ENCODE data around the gene DBF4B.

Gene DBF4B

GRCh38 chr17:44760474-44761308 lies 52.2 kb downstream of the DBF4B start:
- no peak for DNase-seq (ENCODE audit: low spot score)

DNA sequence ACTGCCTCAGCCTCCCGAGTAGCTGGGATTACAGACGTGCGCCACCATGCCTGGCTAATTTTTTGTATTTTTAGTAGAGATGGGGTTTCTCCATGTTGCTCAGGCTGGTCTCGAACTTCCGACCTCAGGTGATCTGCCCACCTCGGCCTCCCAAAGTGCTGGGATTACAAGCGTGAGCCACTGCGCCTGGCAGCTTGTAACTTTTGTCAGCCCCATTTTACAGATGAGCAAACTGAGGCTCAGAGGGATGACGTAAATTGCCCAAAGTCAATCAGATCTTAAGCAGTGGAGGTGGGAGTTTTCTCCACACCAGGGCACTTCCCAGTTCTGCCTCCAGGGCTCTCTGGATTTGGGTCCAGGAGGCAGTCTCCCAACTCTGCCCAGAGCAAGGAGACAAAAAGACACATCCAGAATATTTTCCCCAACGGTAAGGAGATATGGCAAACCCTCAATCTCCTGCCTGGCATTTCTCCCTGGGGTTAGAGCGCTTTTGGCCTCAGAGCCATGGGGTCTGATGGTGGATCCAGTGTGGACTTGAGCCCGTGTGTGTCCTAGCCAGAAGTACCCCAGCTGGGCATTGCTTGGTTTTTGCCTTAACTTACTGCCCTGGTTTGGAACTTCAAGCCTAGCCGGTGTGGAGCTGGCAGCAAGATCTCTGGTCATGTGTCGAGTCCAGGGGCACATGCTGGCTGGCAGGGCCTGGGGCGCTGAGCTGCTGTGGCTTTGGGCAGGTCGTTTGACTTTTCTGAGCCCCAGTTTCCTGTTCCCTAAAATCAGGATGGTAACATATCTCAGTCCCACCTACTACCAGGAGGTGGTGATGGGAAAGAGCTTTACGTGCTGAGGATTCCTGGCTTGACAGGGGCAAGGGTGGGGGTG lies 53.7 kb downstream of the DBF4B start:
- no peak for DNase-seq (ENCODE audit: low spot score)

GRCh38 chr17:44763170-44763569 lies 54.7 kb downstream of the DBF4B start:
- DNase-seq (ENCODE audit: low spot score), result no peak

GRCh38 chr17:44765965-44766364 lies 57.5 kb downstream of the DBF4B start:
- no peak for DNase-seq (ENCODE audit: low spot score)

DNA sequence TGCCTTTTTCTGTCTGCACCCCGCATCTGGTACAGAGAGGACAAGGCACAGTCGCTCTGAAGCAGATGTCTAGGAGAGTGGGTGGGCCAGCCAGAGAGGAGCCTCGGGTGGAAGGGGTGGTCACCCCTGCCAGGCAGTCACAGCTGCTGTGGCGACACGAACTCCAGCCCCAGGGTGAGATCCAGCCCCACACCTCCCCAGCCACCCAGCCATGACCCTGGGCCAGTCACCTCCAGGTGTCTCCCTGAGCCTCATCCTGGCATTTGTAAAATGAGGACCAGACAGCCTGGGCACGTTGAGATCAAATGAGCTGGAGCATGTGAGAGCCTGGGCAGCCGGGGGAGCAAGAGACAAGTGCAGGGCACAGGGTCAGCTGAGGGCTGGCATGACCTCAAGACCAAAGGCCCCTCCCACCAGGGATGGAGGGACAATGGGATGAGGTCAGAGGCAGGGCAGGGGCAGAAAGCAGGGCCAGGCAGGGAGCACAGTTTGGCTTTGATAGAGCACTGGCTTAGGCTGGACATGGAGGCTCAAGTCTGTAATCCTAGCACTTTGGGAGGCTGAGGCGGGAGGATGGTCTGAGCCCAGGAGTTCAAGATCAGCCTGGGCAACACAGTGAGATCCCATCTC lies 58.1 kb downstream of the DBF4B start:
- DNase-seq (ENCODE audit: low spot score), result no peak

DNA sequence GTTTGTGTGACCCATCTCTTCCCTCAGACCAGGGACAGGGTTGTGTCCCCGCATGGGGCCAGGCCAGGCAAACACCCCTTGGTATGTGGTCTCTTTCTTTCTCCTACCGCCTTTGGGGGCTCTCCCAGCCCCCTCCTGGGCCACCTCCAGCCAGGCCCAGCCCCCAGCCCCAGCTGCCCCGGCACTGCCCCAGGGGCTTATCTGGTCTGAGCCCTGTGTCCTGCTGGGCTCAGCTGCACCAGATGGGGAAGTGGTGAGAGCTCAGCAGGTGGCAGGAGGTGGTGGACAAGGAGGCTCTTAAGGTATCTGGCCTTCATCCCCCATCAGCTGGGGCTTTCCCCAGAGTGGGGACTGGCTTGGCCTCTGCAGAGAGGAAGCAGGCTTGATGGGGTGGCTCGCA lies 59.0 kb downstream of the DBF4B start:
- no peak for DNase-seq (ENCODE audit: low spot score)

GRCh38 chr17:44768505-44769142 lies 60.2 kb downstream of the DBF4B start:
- no peak for DNase-seq (ENCODE audit: low spot score)

GRCh38 chr17:44769230-44769629 lies 60.8 kb downstream of the DBF4B start:
- no peak for DNase-seq (ENCODE audit: low spot score)

- no peak for DNase-seq (ENCODE audit: low spot score)
These were observed 61.2 kb downstream of the DBF4B start for GRCh38 chr17:44769647-44770084.

- no peak for DNase-seq (ENCODE audit: low spot score)
These were observed 61.9 kb downstream of the DBF4B start for GRCh38 chr17:44770166-44770925.

GRCh38 chr17:44772308-44773045 lies 64.0 kb downstream of the DBF4B start:
- no peak for DNase-seq (ENCODE audit: low spot score)

GRCh38 chr17:44773140-44773539 lies 64.7 kb downstream of the DBF4B start:
- no peak for DNase-seq (ENCODE audit: low spot score)

DNA sequence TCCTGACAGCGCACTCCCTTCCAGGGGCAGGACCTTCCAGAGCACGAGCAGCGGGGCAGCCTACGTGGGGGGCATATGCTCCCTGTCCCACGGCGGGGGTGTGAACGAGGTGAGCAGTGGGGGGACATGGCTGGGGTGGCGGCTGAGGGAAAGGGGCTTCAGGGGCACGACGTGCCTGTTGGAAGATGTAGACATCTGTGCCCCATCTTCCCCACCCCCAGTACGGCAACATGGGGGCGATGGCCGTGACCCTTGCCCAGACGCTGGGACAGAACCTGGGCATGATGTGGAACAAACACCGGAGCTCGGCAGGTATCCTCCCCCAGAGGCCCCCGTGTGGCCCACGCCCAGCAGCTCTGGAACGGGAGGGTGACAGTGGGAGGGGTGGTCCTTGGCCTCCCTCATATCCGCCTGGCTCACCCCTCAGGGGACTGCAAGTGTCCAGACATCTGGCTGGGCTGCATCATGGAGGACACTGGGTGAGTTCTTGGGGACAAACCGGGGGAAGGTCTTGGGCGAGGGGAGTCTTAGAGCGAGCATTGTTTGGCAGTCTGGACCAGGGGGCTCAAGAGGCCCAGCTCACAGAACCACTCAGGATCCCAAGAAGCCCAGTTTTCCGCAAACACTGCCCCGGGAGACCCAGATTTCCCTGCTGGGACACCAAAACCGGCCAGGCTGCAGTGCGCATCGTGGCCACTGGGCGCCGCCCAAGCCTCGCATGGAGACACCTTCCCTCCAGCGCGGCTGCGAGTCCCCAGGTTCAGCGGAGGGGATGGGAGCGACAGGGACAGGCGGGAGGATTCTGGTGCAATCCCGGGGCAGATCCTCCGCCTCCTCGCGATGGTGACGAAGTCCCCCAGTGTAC lies 66.0 kb downstream of the DBF4B start:
- DNase-seq (ENCODE audit: low spot score), result peak; percentile 95

DNA sequence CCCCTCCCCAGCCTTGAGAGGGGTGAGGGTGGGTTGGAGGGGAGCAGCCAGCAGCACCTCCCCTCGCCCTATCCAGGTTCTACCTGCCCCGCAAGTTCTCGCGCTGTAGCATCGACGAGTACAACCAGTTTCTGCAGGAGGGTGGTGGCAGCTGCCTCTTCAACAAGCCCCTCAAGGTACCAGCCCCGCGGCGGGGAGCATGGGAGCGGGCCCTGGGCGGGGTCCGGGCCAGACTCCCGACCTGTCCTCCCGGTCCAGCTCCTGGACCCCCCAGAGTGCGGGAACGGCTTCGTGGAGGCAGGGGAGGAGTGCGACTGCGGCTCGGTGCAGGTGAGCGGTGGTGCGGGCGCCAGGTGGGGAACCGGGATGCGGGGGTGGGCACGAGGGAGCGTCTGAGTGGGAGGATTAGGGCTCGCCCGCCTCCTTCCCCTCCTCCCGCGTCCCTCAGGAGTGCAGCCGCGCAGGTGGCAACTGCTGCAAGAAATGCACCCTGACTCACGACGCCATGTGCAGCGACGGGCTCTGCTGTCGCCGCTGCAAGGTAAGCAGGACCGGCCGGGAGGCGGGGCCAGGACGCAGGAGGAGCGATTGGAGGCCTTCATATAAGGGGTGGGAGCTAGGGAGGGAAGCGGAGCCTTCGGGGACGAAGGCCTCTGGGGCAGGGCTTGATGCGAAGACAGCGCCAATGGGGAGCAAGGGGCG lies 66.8 kb downstream of the DBF4B start:
- DNase-seq (ENCODE audit: low spot score), result peak; percentile 99

- DNase-seq (ENCODE audit: low spot score), result no peak
These were observed 67.6 kb downstream of the DBF4B start for GRCh38 chr17:44775838-44776621.

DNA sequence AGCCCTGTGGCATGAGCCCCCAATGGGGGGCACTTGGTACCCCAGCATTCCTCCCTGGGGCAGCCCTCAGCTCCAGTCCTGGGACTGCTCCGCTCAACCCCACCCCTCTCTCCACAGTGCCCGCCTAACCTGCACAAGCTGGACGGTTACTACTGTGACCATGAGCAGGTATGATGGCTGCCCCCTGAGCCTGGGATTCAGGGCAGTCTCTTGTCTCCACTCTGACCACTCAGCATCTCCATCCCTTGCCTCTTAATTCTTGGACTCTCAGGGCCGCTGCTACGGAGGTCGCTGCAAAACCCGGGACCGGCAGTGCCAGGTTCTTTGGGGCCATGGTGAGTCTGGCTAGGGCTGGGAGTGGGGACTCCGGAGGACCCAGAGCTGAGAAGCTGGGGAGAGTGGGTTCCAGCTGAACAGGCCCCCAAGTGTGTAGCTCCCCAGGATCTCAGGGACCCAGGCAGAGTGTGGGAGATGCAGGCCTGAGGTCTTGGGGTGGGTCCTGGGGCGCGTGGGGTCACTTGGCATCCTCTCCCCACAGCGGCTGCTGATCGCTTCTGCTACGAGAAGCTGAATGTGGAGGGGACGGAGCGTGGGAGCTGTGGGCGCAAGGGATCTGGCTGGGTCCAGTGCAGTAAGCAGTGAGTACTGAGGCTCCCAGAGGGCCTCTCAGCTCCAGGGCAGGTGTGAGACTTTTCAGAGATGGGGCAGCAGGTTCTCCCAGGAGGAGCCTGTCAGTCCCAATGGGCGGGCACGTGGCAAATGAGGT lies 68.3 kb downstream of the DBF4B start:
- no peak for DNase-seq (ENCODE audit: low spot score)
